ENCODE data around the gene TOB1.

Gene TOB1

GRCh38 chr17:50847566-50847965 is 18.6 kb downstream of the TOB1 start:
- DNase-seq (ENCODE audit: low read depth in 1 of 2, low spot score in 1 of 2) = no peak

- DNase-seq (ENCODE audit: low read depth in 1 of 2, low spot score in 1 of 2) = no peak
These were observed 20.7 kb downstream of the TOB1 start for GRCh38 chr17:50845240-50846147.

GRCh38 chr17:50844117-50844700 is 21.9 kb downstream of the TOB1 start:
- no peak for DNase-seq (ENCODE audit: low read depth in 1 of 2, low spot score in 1 of 2)

GRCh38 chr17:50843150-50843905 is 22.8 kb downstream of the TOB1 start:
- DNase-seq (ENCODE audit: low read depth in 1 of 2, low spot score in 1 of 2) = no peak

GRCh38 chr17:50842506-50843149 is 23.5 kb downstream of the TOB1 start:
- DNase-seq (ENCODE audit: low read depth in 1 of 2, low spot score in 1 of 2) = no peak

GRCh38 chr17:50841949-50842354 is 24.2 kb downstream of the TOB1 start:
- DNase-seq (ENCODE audit: low read depth in 1 of 2, low spot score in 1 of 2) = peak in 1 of 2 donors; percentile 27

GRCh38 chr17:50841277-50841948 is 24.7 kb downstream of the TOB1 start:
- no peak for DNase-seq (ENCODE audit: low read depth in 1 of 2, low spot score in 1 of 2)

- DNase-seq (ENCODE audit: low read depth in 1 of 2, low spot score in 1 of 2) = no peak
These were observed 25.8 kb downstream of the TOB1 start for GRCh38 chr17:50840311-50840851.

GRCh38 chr17:50839591-50840310 is 26.4 kb downstream of the TOB1 start:
- DNase-seq (ENCODE audit: low read depth in 1 of 2, low spot score in 1 of 2) = no peak

- no peak for DNase-seq (ENCODE audit: low read depth in 1 of 2, low spot score in 1 of 2)
These were observed 27.9 kb downstream of the TOB1 start for GRCh38 chr17:50837980-50838954.

GRCh38 chr17:50837286-50837979 is 28.7 kb downstream of the TOB1 start:
- no peak for DNase-seq (ENCODE audit: low read depth in 1 of 2, low spot score in 1 of 2)

- DNase-seq (ENCODE audit: low read depth in 1 of 2, low spot score in 1 of 2) = no peak
These were observed 29.3 kb downstream of the TOB1 start for GRCh38 chr17:50836826-50837225.

- DNase-seq (ENCODE audit: low read depth in 1 of 2, low spot score in 1 of 2) = no peak
These were observed 30.6 kb downstream of the TOB1 start, which contains the start of gene WFIKKN2 for GRCh38 chr17:50835301-50836234. Gene WFIKKN2 (plus strand): TSS chr17:50835586. CDS start chr17:50835938, 352 bp downstream.

GRCh38 chr17:50834429-50835300 is 31.5 kb downstream of the TOB1 start:
- no peak for DNase-seq (ENCODE audit: low read depth in 1 of 2, low spot score in 1 of 2)

GRCh38 chr17:50833510-50834428 is 32.4 kb downstream of the TOB1 start:
- DNase-seq (ENCODE audit: low read depth in 1 of 2, low spot score in 1 of 2) = no peak

Data from activated T-helper 1 cell treated with anti-CD3 and anti-CD28 coated beads, Interleukin-2, amount 50 U/mL, for 16 hours (primary cell).